ENCODE results near the gene RARS2. TPM values are rescaled to one million over a fixed set of nuclear protein-coding genes. Genes with fewer than 3 reads are reported as not detected.

The RARS2 gene
- total RNA-seq, 1 experiment from 2014 or later: 47.2 TPM

DNA sequence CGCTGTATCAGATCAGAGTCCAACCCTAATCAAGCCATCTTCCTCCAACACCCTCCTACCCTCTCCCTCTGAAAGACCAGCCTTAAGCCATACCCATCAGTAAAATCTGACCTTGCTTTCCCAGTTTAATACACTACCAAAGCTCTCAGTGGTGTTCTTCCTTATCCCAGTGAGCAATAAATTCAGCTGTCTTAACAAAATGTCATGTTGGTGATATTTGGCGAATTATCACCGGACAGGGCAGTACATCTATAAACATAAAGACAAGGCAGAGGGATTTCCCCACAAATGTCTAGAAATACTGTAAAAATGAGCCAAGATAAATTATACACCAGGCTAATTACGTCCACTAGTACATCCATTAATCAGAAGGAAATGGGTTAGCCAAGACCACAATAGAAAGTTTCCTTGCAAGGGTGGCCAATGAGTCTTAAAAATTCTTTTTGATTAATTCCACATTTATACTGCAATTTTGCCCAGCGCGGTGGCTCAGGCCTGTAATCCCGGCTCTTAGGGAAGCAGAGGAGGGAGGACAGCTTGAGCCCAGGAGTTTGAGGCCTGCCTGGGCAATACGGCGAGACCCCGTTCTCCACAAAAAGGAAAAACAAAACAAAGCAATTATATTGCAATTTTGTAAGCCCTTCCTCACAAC is 905 bp downstream of the RARS2 start:
- ChIA-PET CTCF (no interaction called here), POLR2A (ENCODE audit: low non-redundant PET) (no interaction called here)
- Histone ChIP-seq H3K36me3 (ENCODE audit: insufficient read depth, low read length, poor library complexity, severe bottlenecking) (no peaks in the 10 kb centered on the region), H3K27me3 (replicated peaks; ENCODE audit: insufficient read depth, low read depth, low read length, poor library complexity) (no peaks in the 10 kb centered on the region), H3K27ac (ENCODE audit: low read depth, low read length, poor library complexity, severe bottlenecking) (peak overlapping the region; percentile 80), H3K4me3 (ENCODE audit: low read depth, low read length, poor library complexity, severe bottlenecking) (peak overlapping the region; percentile 67), H3K9me3 (ENCODE audit: low read depth, low read length, poor library complexity, severe bottlenecking) (no peaks in the 10 kb centered on the region), H3K4me1 (ENCODE audit: insufficient read depth, low read length, poor library complexity, severe bottlenecking) (peaks cover 5% of the 10 kb centered on the region)
- BruUV-seq (replicated peaks): no TSS peak
- no peak for DNase-seq (ENCODE audit: low spot score)
- intact Hi-C loops (cut with micrococcal nuclease; ENCODE audit: unreplicated experiment): no loop called here
- TF ChIP-seq, protein P1, sequence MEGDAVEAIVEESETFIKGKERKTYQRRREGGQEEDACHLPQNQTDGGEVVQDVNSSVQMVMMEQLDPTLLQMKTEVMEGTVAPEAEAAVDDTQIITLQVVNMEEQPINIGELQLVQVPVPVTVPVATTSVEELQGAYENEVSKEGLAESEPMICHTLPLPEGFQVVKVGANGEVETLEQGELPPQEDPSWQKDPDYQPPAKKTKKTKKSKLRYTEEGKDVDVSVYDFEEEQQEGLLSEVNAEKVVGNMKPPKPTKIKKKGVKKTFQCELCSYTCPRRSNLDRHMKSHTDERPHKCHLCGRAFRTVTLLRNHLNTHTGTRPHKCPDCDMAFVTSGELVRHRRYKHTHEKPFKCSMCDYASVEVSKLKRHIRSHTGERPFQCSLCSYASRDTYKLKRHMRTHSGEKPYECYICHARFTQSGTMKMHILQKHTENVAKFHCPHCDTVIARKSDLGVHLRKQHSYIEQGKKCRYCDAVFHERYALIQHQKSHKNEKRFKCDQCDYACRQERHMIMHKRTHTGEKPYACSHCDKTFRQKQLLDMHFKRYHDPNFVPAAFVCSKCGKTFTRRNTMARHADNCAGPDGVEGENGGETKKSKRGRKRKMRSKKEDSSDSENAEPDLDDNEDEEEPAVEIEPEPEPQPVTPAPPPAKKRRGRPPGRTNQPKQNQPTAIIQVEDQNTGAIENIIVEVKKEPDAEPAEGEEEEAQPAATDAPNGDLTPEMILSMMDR (conservative IDR thresholded peaks at IDR 0.05; ENCODE audit: low read depth, low read length): no peak
- no peak for TF ChIP-seq EZH2 (IDR thresholded peaks at IDR 0.05; ENCODE audit: borderline replicate concordance, low read depth, low read length, poor library complexity, severe bottlenecking)

DNA sequence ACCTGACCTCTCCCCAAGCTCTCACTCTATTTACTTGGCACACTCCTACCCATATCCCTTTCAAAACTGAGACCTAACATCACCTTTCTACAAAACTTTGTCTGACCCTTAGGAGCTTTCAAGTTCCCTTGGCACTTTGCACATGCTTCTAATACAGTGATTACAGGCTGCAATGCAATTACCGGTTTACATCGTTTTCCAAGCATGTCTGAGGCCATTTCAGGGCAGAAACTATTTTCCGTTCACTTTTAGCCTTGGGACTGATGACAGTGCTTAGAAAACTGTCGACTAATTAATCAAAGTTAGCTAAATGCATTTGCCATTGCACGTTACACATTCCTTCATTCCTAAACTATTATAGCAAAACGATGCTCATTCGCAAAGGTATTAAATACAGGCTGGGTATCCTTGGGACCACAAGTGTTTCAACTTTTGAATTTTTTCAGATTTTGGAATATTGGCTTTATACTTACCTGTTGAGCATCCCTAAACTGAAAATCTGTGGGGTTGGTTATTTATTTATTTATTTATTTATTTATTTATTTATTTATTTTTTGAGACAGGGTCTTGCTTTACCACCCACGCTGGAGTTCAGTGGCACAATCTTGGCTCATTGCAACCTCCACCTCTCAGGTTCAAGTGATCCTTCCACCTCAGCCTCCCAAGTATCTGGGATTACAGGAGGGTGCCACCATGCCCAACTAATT is 3.3 kb downstream of the RARS2 start:
- ChIA-PET CTCF (no interaction called here), POLR2A (ENCODE audit: low non-redundant PET) (no interaction called here)
- TF ChIP-seq EZH2 (IDR thresholded peaks at IDR 0.05; ENCODE audit: borderline replicate concordance, low read depth, low read length, poor library complexity, severe bottlenecking): no peak
- TF ChIP-seq, protein P1 (conservative IDR thresholded peaks at IDR 0.05; ENCODE audit: low read depth, low read length): no peak
- no peak overlapping the region for H3K4me3 ChIP-seq (ENCODE audit: low read depth, low read length, poor library complexity, severe bottlenecking)
- peaks cover 5% of the 10 kb centered on the region for H3K4me1 ChIP-seq (ENCODE audit: insufficient read depth, low read length, poor library complexity, severe bottlenecking)
- no peak overlapping the region for H3K27ac ChIP-seq (ENCODE audit: low read depth, low read length, poor library complexity, severe bottlenecking)
- no peaks in the 10 kb centered on the region for H3K36me3 ChIP-seq (ENCODE audit: insufficient read depth, low read length, poor library complexity, severe bottlenecking)
- intact Hi-C loops (cut with micrococcal nuclease; ENCODE audit: unreplicated experiment): no loop called here
- H3K27me3 ChIP-seq (replicated peaks; ENCODE audit: insufficient read depth, low read depth, low read length, poor library complexity): no peaks in the 10 kb centered on the region
- no peaks in the 10 kb centered on the region for H3K9me3 ChIP-seq (ENCODE audit: low read depth, low read length, poor library complexity, severe bottlenecking)
- no TSS peak for BruUV-seq (replicated peaks)
- DNase-seq (ENCODE audit: low spot score): no peak

- H3K36me3 ChIP-seq (ENCODE audit: insufficient read depth, low read length, poor library complexity, severe bottlenecking): no peaks in the 10 kb centered on the region
- H3K9me3 ChIP-seq (ENCODE audit: low read depth, low read length, poor library complexity, severe bottlenecking): no peaks in the 10 kb centered on the region
- no peak overlapping the region for H3K27ac ChIP-seq (ENCODE audit: low read depth, low read length, poor library complexity, severe bottlenecking)
- no peak for DNase-seq (ENCODE audit: low spot score)
- no TSS peak for BruUV-seq (replicated peaks)
- H3K27me3 ChIP-seq (replicated peaks; ENCODE audit: insufficient read depth, low read depth, low read length, poor library complexity): no peaks in the 10 kb centered on the region
- ChIA-PET CTCF (no interaction called here), POLR2A (ENCODE audit: low non-redundant PET) (no interaction called here)
- no peak overlapping the region for H3K4me3 ChIP-seq (ENCODE audit: low read depth, low read length, poor library complexity, severe bottlenecking)
- intact Hi-C loops (cut with micrococcal nuclease; ENCODE audit: unreplicated experiment): no loop called here
- H3K4me1 ChIP-seq (ENCODE audit: insufficient read depth, low read length, poor library complexity, severe bottlenecking): no peaks in the 10 kb centered on the region
- no peak for TF ChIP-seq EZH2 (IDR thresholded peaks at IDR 0.05; ENCODE audit: borderline replicate concordance, low read depth, low read length, poor library complexity, severe bottlenecking)
- TF ChIP-seq, protein P1 (conservative IDR thresholded peaks at IDR 0.05; ENCODE audit: low read depth, low read length): no peak
These were observed 6.0 kb downstream of the RARS2 start for GRCh38 chr6:87583822-87584221.
